Measurements from ENCODE around the gene SCTR.
A peak's percentile ranks its signal among the peaks of the same experiment; 100 is the strongest.

SCTR gene

DNA sequence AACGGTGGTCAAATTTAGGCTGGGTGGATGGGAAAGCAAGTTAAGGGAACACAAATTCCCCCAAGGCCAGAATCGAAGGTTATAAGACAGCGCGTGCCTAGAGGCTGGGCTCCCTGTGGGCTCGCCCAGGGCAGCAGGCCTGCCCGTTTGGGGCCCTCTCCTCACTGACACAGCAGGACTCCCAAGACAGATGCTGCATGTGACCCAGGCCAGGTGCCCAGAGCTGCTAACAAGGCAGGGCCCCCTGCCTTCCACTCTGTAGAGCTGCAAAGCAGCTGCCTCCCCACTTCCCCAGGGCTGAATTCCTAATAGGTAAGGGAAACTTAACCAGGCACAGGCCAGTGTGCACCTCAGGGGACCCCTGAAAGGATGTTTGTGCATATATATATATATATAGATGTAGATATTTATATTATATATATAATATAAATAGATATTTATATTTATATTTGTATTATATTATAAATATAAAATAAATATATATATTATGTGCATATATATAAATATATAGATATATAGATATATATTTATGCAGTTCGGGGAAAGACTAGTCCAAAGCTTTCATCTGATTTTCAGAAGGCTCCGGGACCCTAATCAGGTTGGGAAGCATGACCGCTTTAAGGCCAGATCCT, 48.9 kb downstream of the SCTR start:
- no peak for ATAC-seq
- peaks cover 17% of the 10 kb centered on the region for H3K27me3 Mint-ChIP-seq
- no peak overlapping the region for H3K27ac Mint-ChIP-seq
- H3K4me1 Mint-ChIP-seq: peaks cover 6% of the 10 kb centered on the region
- H3K9me3 Mint-ChIP-seq: no peaks in the 10 kb centered on the region
- no peak for DNase-seq
- H3K4me3 Mint-ChIP-seq: no peak overlapping the region

DNA sequence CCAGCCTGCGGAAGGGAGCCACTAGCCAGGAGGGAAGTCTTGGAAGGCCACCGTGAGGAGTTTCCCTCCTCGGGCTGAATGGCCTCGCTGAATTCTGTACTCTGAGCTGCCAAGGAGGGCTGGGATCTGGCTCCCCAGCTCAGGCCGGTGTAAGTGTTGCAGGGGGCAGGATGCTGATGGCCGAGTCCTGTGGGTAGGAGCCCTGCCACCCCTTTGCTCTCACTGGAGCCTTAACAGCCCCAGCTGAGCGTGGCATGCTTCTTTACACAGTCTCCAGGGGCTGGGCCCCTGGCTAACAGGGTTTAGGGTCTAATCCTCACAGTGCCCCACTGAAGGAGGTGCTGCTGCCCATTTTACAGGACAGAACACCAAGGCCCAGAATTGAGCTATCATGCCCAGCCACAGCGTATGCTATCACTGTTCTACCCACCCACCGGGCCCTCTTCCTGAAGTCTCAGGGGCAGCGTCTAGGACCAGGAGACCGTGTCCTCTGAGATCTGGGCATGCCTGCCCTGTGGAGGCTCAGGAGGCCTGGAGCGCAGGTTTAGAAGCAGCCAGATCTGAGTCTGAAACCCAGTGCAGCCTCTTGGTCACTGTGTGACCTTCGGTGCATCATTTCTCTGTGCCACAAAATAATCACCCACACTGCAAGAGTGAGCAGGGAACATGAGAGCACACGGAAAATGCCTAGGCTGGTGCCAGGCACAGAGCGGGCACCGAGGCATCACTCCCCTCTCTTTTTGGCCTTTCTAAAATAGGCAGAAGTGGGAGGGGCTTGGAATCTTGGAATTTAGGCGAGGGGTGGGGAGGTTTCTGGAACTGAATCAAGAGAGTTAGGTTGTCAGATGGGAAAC, 49.7 kb downstream of the SCTR start:
- Mint-ChIP-seq H3K9me3 (no peaks in the 10 kb centered on the region), H3K27ac (no peak overlapping the region), H3K4me3 (no peak overlapping the region), H3K4me1 (peaks cover 6% of the 10 kb centered on the region), H3K27me3 (peaks cover 17% of the 10 kb centered on the region)
- no peak for DNase-seq
- no peak for ATAC-seq

- DNase-seq: no peak
- Mint-ChIP-seq H3K27me3 (peaks cover 17% of the 10 kb centered on the region), H3K9me3 (no peaks in the 10 kb centered on the region), H3K4me3 (no peak overlapping the region), H3K27ac (no peak overlapping the region), H3K4me1 (peaks cover 6% of the 10 kb centered on the region)
- no peak for ATAC-seq
Measured at GRCh38 chr2:119473621-119474370, 50.5 kb downstream of the SCTR start.

- Mint-ChIP-seq H3K4me1 (peaks cover 6% of the 10 kb centered on the region), H3K27ac (no peak overlapping the region), H3K4me3 (no peak overlapping the region), H3K9me3 (no peaks in the 10 kb centered on the region), H3K27me3 (peaks cover 17% of the 10 kb centered on the region)
- DNase-seq (no peak), ATAC-seq (no peak)
Measured at GRCh38 chr2:119472749-119473148, 51.5 kb downstream of the SCTR start.

GRCh38 chr2:119469661-119470297, 54.5 kb downstream of the SCTR start:
- peaks cover 6% of the 10 kb centered on the region for H3K27me3 Mint-ChIP-seq
- H3K9me3 Mint-ChIP-seq: no peaks in the 10 kb centered on the region
- H3K4me1 Mint-ChIP-seq: no peaks in the 10 kb centered on the region
- no peak overlapping the region for H3K27ac Mint-ChIP-seq
- no peak overlapping the region for H3K4me3 Mint-ChIP-seq
- DNase-seq (no peak), ATAC-seq (no peak)

DNA sequence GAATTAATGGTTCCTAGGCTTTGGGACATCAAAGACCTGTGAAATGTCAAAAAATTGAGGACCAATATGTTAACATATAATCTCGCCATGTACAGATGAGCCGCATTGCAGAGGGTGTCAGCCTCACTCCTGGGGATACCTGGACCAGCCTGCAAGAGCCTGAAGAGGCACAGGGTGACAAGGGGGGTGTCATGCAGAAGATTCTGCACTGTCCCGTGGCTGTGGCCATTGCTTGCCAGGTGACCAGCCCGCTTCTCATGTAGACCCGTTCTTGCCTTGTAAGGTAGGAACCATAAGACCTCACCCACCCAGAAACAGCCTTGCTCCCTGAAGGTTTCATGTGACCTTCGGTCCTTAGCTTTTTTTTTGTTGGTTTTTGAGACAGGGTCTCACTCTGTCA, 55.2 kb downstream of the SCTR start:
- Mint-ChIP-seq H3K27ac (no peak overlapping the region), H3K4me1 (no peaks in the 10 kb centered on the region), H3K9me3 (no peaks in the 10 kb centered on the region), H3K4me3 (no peak overlapping the region), H3K27me3 (peaks cover 5% of the 10 kb centered on the region)
- DNase-seq (no peak), ATAC-seq (no peak)

DNA sequence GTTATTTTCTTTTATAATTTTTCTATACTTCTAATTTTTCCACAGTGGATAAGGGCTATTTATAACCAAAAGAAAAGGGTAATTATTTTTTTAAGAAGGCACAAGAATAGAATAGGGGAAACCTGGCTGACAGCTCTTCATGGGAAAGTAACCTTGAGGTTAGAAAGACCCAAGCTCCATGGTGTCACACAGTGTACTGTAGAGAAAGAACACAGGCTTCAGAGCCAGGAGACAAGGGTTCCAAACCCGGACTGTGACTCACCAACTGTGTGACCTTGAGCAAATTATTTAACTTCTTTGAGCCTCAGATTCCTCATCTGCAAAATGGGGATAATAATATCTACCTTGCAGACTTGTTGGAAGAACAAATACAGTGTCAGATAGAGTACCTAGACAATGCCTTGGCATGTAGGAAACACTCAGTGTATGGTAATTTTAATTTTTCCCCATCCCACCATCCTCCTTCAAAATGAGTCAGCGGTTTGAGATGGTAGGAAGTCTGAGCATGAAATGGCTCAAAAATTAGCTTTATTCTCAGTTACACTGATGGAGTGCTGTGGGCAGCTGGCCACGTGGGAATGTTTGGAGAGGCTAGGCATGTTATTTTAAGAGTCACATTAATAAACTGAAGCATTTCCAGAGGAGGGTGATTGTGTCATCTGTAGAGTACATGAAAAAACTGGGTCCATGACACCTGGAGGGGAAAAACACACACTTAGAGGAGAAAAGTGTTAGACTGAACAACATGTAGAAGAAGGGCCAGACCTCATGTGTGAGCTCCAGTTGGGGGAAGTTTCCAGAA, 55.9 kb downstream of the SCTR start:
- Mint-ChIP-seq H3K4me1 (no peaks in the 10 kb centered on the region), H3K9me3 (no peaks in the 10 kb centered on the region), H3K4me3 (no peak overlapping the region), H3K27me3 (no peaks in the 10 kb centered on the region), H3K27ac (peak overlapping the region in 1 of 2 donors; percentile 59)
- DNase-seq (no peak), ATAC-seq (no peak)

DNA sequence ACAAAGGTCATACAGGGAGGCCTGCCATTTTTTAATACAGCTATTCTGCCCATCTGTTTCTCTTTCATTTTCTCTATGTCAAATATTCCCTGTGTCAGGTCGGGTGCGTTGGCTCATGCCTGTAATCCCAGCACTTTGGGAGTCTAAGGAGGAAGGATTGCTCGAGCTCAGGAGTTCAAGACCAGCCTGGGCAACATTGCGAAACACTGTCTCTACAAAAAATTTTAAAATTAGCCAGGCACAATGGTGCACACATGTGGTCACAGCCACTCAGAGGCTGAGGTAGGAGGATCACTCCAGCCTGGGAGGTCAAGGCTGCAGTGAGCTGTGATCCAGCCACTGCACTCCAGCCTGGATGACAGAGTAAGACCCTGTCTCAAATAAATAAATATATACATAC, 57.9 kb downstream of the SCTR start:
- Mint-ChIP-seq H3K27ac (no peak overlapping the region), H3K9me3 (no peaks in the 10 kb centered on the region), H3K4me1 (no peaks in the 10 kb centered on the region), H3K4me3 (no peak overlapping the region), H3K27me3 (no peaks in the 10 kb centered on the region)
- no peak for ATAC-seq
- no peak for DNase-seq

DNA sequence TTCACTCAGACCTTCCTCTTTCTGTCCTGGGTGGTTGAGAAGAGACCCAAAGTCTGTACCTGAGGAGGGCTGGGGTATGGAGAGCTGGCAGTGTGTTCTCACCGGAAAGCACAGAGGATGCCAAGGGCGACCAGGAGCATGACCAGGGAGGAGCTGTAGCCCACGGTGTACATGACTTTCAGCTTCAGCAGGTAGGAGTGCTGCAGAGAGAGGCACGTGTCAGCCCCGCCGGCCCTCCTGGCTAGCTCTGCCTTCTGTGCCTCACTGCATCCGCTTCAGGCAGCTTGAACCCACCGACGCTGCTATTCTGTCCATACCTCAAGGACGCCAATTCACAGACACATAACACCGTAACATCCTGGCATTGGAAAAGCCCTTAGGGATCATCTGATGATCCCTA, 58.6 kb downstream of the SCTR start:
- Mint-ChIP-seq H3K4me3 (no peak overlapping the region), H3K27me3 (no peaks in the 10 kb centered on the region), H3K27ac (no peak overlapping the region), H3K4me1 (no peaks in the 10 kb centered on the region), H3K9me3 (no peaks in the 10 kb centered on the region)
- ATAC-seq: no peak
- DNase-seq: no peak

DNA sequence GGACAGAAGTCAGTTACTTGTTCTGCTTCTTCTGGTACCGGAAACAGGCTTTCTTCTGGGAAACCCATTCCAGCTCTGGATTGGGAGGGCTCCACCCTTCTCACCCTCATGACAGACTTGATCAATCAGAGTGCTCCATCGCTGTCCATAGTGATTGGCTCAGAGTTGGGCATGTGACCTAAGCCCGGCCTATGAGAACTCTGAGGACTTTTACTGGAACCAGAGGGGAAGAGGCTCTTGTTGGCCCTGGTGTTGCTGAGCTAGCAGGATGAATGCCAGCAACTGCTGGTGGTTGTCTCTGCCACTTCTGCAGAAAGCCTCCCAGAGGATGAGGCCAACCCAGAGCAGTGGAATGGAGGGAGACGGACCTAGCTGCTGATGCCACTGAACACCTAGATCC, 59.3 kb downstream of the SCTR start:
- H3K27ac Mint-ChIP-seq: no peak overlapping the region
- H3K4me3 Mint-ChIP-seq: no peak overlapping the region
- no peaks in the 10 kb centered on the region for H3K9me3 Mint-ChIP-seq
- no peaks in the 10 kb centered on the region for H3K27me3 Mint-ChIP-seq
- DNase-seq (no peak), ATAC-seq (no peak)
- no peaks in the 10 kb centered on the region for H3K4me1 Mint-ChIP-seq

DNA sequence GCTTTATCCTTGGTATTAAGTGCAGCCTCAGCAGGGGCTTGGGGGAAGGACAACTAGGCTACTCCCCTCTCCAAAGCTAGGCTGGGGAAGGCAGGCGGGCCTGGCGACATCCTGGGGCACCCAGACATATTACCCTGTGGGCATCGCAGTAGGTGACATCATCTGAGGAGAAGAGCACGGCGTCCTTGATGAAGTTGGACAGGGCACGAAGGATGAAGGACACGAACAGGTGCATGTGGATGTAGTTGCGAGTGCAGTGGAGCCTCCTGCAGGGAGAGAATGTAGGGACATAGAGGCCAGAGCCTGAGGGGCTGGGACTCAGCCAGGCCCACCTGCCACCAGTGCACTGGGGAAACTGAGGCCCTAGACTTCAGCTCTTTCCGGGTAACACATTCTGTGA, 60.3 kb downstream of the SCTR start:
- H3K9me3 Mint-ChIP-seq: no peaks in the 10 kb centered on the region
- no peak overlapping the region for H3K4me3 Mint-ChIP-seq
- ATAC-seq: no peak
- H3K4me1 Mint-ChIP-seq: no peaks in the 10 kb centered on the region
- no peak for DNase-seq
- H3K27ac Mint-ChIP-seq: no peak overlapping the region
- H3K27me3 Mint-ChIP-seq: peaks cover 8% of the 10 kb centered on the region

GRCh38 chr2:119463136-119463535, 61.1 kb downstream of the SCTR start:
- DNase-seq: no peak
- Mint-ChIP-seq H3K9me3 (no peaks in the 10 kb centered on the region), H3K4me1 (no peaks in the 10 kb centered on the region), H3K27me3 (peaks cover 8% of the 10 kb centered on the region), H3K27ac (no peak overlapping the region), H3K4me3 (no peak overlapping the region)
- ATAC-seq: peak; percentile 63

- Mint-ChIP-seq H3K9me3 (no peaks in the 10 kb centered on the region), H3K4me1 (no peaks in the 10 kb centered on the region), H3K27me3 (peaks cover 8% of the 10 kb centered on the region), H3K27ac (no peak overlapping the region), H3K4me3 (no peak overlapping the region)
- no peak for DNase-seq
- no peak for ATAC-seq
Measured at GRCh38 chr2:119462574-119462973, 61.7 kb downstream of the SCTR start.

GRCh38 chr2:119461811-119462210, 62.5 kb downstream of the SCTR start:
- peak overlapping the region in 1 of 2 donors; percentile 13 for H3K27ac Mint-ChIP-seq
- no peak overlapping the region for H3K4me3 Mint-ChIP-seq
- H3K4me1 Mint-ChIP-seq: no peaks in the 10 kb centered on the region
- no peak for ATAC-seq
- DNase-seq: no peak
- no peaks in the 10 kb centered on the region for H3K9me3 Mint-ChIP-seq
- peaks cover 8% of the 10 kb centered on the region for H3K27me3 Mint-ChIP-seq

DNA sequence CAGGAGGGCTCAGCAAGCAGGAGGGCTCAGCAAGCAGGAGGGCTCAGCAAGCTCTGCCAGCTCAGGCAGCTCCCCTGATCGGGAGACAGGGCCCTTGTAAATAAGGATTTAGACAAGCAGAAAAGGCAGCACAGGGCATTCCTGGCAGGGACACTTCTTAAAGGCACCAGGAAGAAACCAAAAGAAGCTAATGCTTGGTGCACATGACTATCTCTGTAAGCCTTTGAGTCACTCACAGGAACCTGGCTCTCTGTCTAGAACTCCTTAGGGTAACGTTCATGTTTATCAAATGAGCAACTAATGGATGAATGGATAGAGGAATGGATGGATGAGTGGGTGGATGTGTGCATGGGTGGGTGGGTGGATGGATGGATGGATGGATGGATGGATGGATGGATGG, 64.2 kb downstream of the SCTR start:
- Mint-ChIP-seq H3K4me3 (no peak overlapping the region), H3K27me3 (peaks cover 8% of the 10 kb centered on the region), H3K4me1 (no peaks in the 10 kb centered on the region), H3K9me3 (no peaks in the 10 kb centered on the region), H3K27ac (peak overlapping the region in 1 of 2 donors; percentile 45)
- ATAC-seq (no peak), DNase-seq (no peak)
